ENCODE measurements around the gene SLC39A11.

DNA sequence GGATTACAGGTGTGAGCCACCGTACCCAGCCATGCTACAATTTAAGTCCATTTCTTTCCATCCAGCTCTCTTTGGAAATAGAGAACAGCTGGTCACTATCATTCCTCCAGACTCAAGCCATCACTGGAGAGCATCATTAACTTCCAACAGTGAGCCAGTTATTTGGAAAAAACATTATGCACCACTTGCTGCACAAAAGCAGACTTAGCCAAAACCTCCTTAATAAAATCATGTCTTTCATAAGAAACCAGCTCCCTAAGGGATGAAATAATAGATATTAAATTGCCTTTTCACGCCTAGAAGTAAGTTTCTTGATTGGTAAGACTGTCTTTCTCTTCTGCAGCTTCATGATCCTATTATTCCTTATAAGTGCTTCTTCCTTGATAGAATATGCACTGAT is 17.9 kb downstream of the SLC39A11 start:
- TF ChIP-seq LEF1 (IDR thresholded peaks at IDR 0.05; ENCODE audit: borderline replicate concordance) (no peak), FOXM1 (IDR thresholded peaks at IDR 0.05; ENCODE audit: borderline replicate concordance) (no peak), SP1 (IDR thresholded peaks at IDR 0.05) (no peak), HDGF (IDR thresholded peaks at IDR 0.05; ENCODE audit: borderline replicate concordance) (no peak), CTBP1 (IDR thresholded peaks at IDR 0.05; ENCODE audit: borderline replicate concordance) (no peak), FOXK2 (IDR thresholded peaks at IDR 0.05) (no peak), BHLHE40 (IDR thresholded peaks at IDR 0.05; ENCODE audit: borderline replicate concordance) (no peak), TARDBP (IDR thresholded peaks at IDR 0.05) (no peak)
